Lower lobe of right lung (tissue), 2 donors: ENCODE results near the gene FBN1. TPM values are rescaled to one million over a fixed set of nuclear protein-coding genes. Genes with fewer than 3 reads are reported as not detected.

ENCODE experiments used
- ATAC-seq, 2 donors: fragments of 200-7000 bp; cut with Tn5 transposase; one replicate each; pipeline ENCODE4 v1.9.1; 2020 to 2022; ENCODE audit warnings: mild to moderate bottlenecking in 2 of 2, moderate library complexity in 2 of 2
- DNase-seq: peaks from one replicate; pipeline ENCODE4 v3.0.0-alpha.2; 2020
- H3K27ac ChIP-seq: fragments of 200-600 bp; one replicate; pipeline ENCODE4 v1.8.0; 2022
- H3K27me3 ChIP-seq: fragments of 200-600 bp; one replicate; pipeline ENCODE4 v1.8.0; 2022; ENCODE audit warnings: low read depth
- H3K36me3 ChIP-seq: fragments of 200-600 bp; one replicate; pipeline ENCODE4 v1.8.0; 2022; ENCODE audit warnings: mild to moderate bottlenecking
- H3K4me1 ChIP-seq: fragments of 200-600 bp; one replicate; pipeline ENCODE4 v1.8.0; 2022
- H3K4me3 ChIP-seq: fragments of 200-600 bp; one replicate; pipeline ENCODE4 v1.8.0; 2022; ENCODE audit warnings: mild to moderate bottlenecking
- H3K9me3 ChIP-seq: fragments of 200-600 bp; one replicate; pipeline ENCODE4 v1.8.0; 2022
- CTCF ChIP-seq: fragments of 200-600 bp; IDR thresholded peaks from one replicate; pipeline ENCODE4 v1.8.0; 2022; ENCODE audit warnings: antibody characterized with exemption, mild to moderate bottlenecking
- intact Hi-C: fragments of 100-400 bp; cut with DNase I; formaldehyde crosslinking; loops from one replicate; pipeline ENCODE4 v1.11.0; 2022
- total RNA-seq: library from RNA; stranded (reverse); fragmentation: NEBNext Ultra II Directional; extraction: Animal tissue kit (Norgen Biotek cat#: 25700); gene quantifications from one replicate; pipeline ENCODE4 v1.2.1, GENCODE V29; 2021
- donor health status: DM: no; HTN: yes; CAD: no; lungs with severe emphysema.

The FBN1 gene
- total RNA-seq, 1 donor from 2014 or later = 75.3 TPM

GRCh38 chr15:48481802-48482201 lies 163.7 kb downstream of the FBN1 start:
- Histone ChIP-seq H3K4me1 (no peaks in the 10 kb centered on the region), H3K27ac (no peak overlapping the region), H3K4me3 (no peak overlapping the region), H3K9me3 (no peaks in the 10 kb centered on the region), H3K27me3 (no peaks in the 10 kb centered on the region), H3K36me3 (peaks cover 28% of the 10 kb centered on the region)
- TF ChIP-seq CTCF = no peak
- intact Hi-C loops = no loop called here
- no peak for DNase-seq
- no peak for ATAC-seq

GRCh38 chr15:48479751-48480150 lies 165.8 kb downstream of the FBN1 start:
- Histone ChIP-seq H3K27ac (no peak overlapping the region), H3K4me1 (no peaks in the 10 kb centered on the region), H3K36me3 (peaks cover 15% of the 10 kb centered on the region), H3K27me3 (no peaks in the 10 kb centered on the region), H3K4me3 (no peak overlapping the region), H3K9me3 (no peaks in the 10 kb centered on the region)
- DNase-seq (no peak), ATAC-seq (no peak)
- intact Hi-C loops = no loop called here
- no peak for TF ChIP-seq CTCF

GRCh38 chr15:48478581-48478980 lies 166.9 kb downstream of the FBN1 start:
- peaks cover 22% of the 10 kb centered on the region for H3K36me3 ChIP-seq
- intact Hi-C loops = no loop called here
- no peaks in the 10 kb centered on the region for H3K4me1 ChIP-seq
- H3K4me3 ChIP-seq = no peak overlapping the region
- ATAC-seq (no peak), DNase-seq (no peak)
- H3K27me3 ChIP-seq = no peaks in the 10 kb centered on the region
- no peaks in the 10 kb centered on the region for H3K9me3 ChIP-seq
- H3K27ac ChIP-seq = no peak overlapping the region
- no peak for TF ChIP-seq CTCF

GRCh38 chr15:48477795-48478360 lies 167.6 kb downstream of the FBN1 start:
- H3K9me3 ChIP-seq = no peaks in the 10 kb centered on the region
- ATAC-seq = no peak
- no peaks in the 10 kb centered on the region for H3K27me3 ChIP-seq
- H3K4me1 ChIP-seq = peaks cover 3% of the 10 kb centered on the region
- H3K4me3 ChIP-seq = no peak overlapping the region
- intact Hi-C loops = no loop called here
- H3K27ac ChIP-seq = no peak overlapping the region
- DNase-seq = no peak
- TF ChIP-seq CTCF = no peak
- H3K36me3 ChIP-seq = peaks cover 21% of the 10 kb centered on the region

GRCh38 chr15:48475600-48476395 lies 169.7 kb downstream of the FBN1 start:
- no peak overlapping the region for H3K4me3 ChIP-seq
- H3K36me3 ChIP-seq = peaks cover 12% of the 10 kb centered on the region
- TF ChIP-seq CTCF = no peak
- no peaks in the 10 kb centered on the region for H3K27me3 ChIP-seq
- no peak overlapping the region for H3K27ac ChIP-seq
- no peak for DNase-seq
- peaks cover 5% of the 10 kb centered on the region for H3K4me1 ChIP-seq
- intact Hi-C loops = no loop called here
- ATAC-seq = no peak
- H3K9me3 ChIP-seq = no peaks in the 10 kb centered on the region
